ENCODE data around the gene EIF4E3.

The EIF4E3 gene

GRCh38 chr3:71649757-71650156, 75.4 kb downstream of the EIF4E3 start:
- TF ChIP-seq CTCF (conservative IDR thresholded peaks at IDR 0.05) = no peak
- H3K27ac ChIP-seq = no peak overlapping the region

GRCh38 chr3:71647751-71648150, 77.5 kb downstream of the EIF4E3 start:
- no peak for TF ChIP-seq CTCF (conservative IDR thresholded peaks at IDR 0.05)
- no peak overlapping the region for H3K27ac ChIP-seq

- H3K27ac ChIP-seq = no peak overlapping the region
- no peak for TF ChIP-seq CTCF (conservative IDR thresholded peaks at IDR 0.05)
These were observed 78.2 kb downstream of the EIF4E3 start for GRCh38 chr3:71646971-71647370.

- no peak for TF ChIP-seq CTCF (conservative IDR thresholded peaks at IDR 0.05)
- H3K27ac ChIP-seq = no peak overlapping the region
These were observed 80.1 kb downstream of the EIF4E3 start for GRCh38 chr3:71645140-71645539.

- TF ChIP-seq CTCF (conservative IDR thresholded peaks at IDR 0.05) = no peak
- no peak overlapping the region for H3K27ac ChIP-seq
These were observed 83.5 kb downstream of the EIF4E3 start for GRCh38 chr3:71641674-71642073.

GRCh38 chr3:71640331-71640983, 84.7 kb downstream of the EIF4E3 start:
- no peak overlapping the region for H3K27ac ChIP-seq
- no peak for TF ChIP-seq CTCF (conservative IDR thresholded peaks at IDR 0.05)

- H3K27ac ChIP-seq = no peak overlapping the region
- no peak for TF ChIP-seq CTCF (conservative IDR thresholded peaks at IDR 0.05)
These were observed 88.7 kb downstream of the EIF4E3 start for GRCh38 chr3:71636482-71636881.
